ENCODE results near the gene CALML6. TPM values are rescaled to one million over a fixed set of nuclear protein-coding genes. Genes with fewer than 3 reads are reported as not detected.
A peak's percentile ranks its signal among the peaks of the same experiment; 100 is the strongest.

Gene CALML6
- total RNA-seq, 4 donors from 2014 or later = 0.57 TPM; not detected in 3

DNA sequence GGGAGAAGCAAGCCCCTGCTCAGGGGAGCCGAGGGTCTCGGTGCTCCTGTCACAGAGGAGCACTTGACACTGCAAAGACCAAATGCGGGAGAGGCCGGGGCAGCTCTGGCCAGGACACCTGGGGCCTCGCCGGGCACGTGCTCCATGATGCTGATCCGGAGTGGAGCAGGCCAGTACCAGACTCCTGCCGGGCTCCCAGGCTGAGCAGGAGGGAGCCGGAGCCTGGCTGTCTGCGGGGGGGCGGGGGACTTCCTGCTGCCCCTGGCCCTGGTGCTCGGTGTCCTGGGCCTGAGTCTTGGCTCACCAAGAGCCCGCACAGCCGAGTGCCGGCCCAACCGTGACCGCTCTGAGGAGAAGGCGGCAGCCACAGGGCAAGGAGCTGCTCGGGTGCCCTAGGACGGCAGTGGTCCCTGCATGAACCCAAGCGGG is 42.5 kb downstream of the CALML6 start:
- H3K36me3 ChIP-seq = no peaks in the 10 kb centered on the region
- intact Hi-C loops (cut with DNase I) = no loop called here
- no peak for DNase-seq
- no peak for TF ChIP-seq POLR2A (IDR thresholded peaks at IDR 0.05)
- TF ChIP-seq, protein P1, sequence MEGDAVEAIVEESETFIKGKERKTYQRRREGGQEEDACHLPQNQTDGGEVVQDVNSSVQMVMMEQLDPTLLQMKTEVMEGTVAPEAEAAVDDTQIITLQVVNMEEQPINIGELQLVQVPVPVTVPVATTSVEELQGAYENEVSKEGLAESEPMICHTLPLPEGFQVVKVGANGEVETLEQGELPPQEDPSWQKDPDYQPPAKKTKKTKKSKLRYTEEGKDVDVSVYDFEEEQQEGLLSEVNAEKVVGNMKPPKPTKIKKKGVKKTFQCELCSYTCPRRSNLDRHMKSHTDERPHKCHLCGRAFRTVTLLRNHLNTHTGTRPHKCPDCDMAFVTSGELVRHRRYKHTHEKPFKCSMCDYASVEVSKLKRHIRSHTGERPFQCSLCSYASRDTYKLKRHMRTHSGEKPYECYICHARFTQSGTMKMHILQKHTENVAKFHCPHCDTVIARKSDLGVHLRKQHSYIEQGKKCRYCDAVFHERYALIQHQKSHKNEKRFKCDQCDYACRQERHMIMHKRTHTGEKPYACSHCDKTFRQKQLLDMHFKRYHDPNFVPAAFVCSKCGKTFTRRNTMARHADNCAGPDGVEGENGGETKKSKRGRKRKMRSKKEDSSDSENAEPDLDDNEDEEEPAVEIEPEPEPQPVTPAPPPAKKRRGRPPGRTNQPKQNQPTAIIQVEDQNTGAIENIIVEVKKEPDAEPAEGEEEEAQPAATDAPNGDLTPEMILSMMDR (IDR thresholded peaks at IDR 0.05) = no peak
- H3K27me3 ChIP-seq = peaks cover 0 to 64% (median 0%) of the 10 kb centered on the region in 4 donors
- H3K4me1 ChIP-seq = peaks cover 0 to 13% (median 8%) of the 10 kb centered on the region in 3 donors
- WGBS, 2 donors = 87 to 100% methylated on average over 1 to 3 of the region's 22 CpGs
- no peak overlapping the region for H3K4me3 ChIP-seq
- no peak overlapping the region for H3K27ac ChIP-seq
- no peaks in the 10 kb centered on the region for H3K9me3 ChIP-seq

DNA sequence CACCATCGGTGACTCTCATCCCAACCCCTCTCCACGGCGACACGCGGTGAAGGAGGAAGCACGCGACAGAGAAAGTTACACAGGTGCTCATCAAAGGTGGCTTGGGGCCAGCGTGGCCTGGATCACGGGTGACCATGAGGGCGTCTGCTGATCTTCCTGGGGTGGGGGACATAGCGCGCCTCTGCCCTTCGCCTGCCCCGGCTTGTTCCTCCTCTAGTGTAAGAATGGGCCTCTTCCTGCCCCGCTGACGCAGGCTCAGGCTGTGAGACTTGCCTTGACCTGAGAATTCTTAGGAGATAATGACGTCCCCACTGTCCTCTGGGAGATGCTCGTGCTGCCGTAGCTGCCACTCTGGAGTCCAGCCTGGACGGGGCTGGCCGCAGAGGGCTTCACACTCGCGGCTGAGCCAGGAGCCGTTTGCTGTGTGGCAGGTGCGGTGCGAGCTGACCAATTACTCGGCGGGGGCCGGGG is 43.0 kb downstream of the CALML6 start:
- H3K4me3 ChIP-seq = no peak overlapping the region
- WGBS, 2 donors = 65 to 70% methylated on average over 13 to 20 of the region's 29 CpGs
- H3K36me3 ChIP-seq = no peaks in the 10 kb centered on the region
- intact Hi-C loops (cut with DNase I) = no loop called here
- TF ChIP-seq, protein P1 (IDR thresholded peaks at IDR 0.05) = no peak
- TF ChIP-seq POLR2A (IDR thresholded peaks at IDR 0.05) = no peak
- H3K4me1 ChIP-seq = peaks cover 0 to 13% (median 8%) of the 10 kb centered on the region in 3 donors
- peaks cover 0 to 60% (median 0%) of the 10 kb centered on the region in 4 donors for H3K27me3 ChIP-seq
- H3K27ac ChIP-seq = no peak overlapping the region
- DNase-seq = no peak
- no peaks in the 10 kb centered on the region for H3K9me3 ChIP-seq

DNA sequence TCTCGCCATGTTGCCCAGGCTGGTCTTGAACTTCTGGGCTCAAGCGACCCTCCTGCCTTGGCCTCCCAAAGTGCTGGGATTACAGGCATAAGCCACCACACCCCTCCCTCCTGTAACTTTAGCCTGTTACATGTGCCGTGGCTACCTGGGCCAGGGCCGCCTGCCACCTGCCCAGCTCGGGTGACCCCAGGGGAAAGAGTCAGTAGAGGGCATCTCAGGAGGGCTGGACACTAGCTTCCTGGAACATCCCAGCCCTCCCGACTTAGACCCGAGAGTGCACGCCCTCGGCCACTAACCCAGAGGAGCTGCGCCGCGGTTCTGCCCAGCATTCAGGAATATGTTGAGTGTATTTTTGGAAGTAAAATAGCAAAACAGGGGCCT is 44.4 kb downstream of the CALML6 start:
- Histone ChIP-seq H3K4me1 (peaks cover 0 to 13% (median 8%) of the 10 kb centered on the region in 3 donors), H3K4me3 (no peak overlapping the region), H3K9me3 (no peaks in the 10 kb centered on the region), H3K27ac (no peak overlapping the region), H3K27me3 (peaks cover 0 to 64% (median 0%) of the 10 kb centered on the region in 4 donors), H3K36me3 (no peaks in the 10 kb centered on the region)
- intact Hi-C loops (cut with DNase I) = no loop called here
- DNase-seq = no peak
- TF ChIP-seq, protein P1 (IDR thresholded peaks at IDR 0.05) = no peak
- TF ChIP-seq POLR2A (IDR thresholded peaks at IDR 0.05) = no peak
- WGBS, 2 donors = 69 to 89% methylated on average over 3 to 7 of the region's 12 CpGs

DNA sequence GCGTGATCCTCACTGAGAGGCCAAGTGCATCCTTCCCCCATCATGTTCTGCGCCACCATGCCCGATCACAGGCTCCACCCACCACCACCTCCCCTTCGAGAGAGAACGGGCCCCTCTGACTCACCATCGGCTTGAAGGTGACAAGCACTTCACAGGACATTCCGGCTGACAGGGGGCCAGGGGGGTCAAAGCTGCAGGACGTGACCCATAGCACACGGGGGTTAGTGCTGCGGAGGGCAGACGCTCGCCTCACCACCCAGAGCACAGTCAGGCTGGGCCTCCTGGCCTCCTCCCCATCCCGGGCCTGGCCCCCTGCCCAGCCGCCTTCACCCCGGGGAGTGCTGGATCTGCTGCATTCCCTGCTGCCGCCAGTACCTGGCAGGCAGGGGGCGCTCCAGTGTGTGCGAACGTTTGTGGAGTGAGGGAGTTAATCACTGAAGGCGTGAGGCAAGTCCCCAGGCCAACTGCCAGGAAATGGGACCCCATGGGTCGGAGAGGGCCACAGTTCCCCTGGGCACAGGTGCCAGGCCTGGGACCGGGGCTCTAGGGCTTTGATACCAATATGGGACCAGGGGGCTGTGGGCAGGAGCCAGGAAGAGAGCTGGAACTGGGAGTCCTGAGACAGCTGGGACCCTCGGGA is 44.9 kb downstream of the CALML6 start:
- Histone ChIP-seq H3K27me3 (peaks cover 0 to 69% (median 0%) of the 10 kb centered on the region in 4 donors), H3K27ac (no peak overlapping the region), H3K4me1 (peaks cover 0 to 13% (median 8%) of the 10 kb centered on the region in 3 donors), H3K4me3 (peak overlapping the region in 1 of 4 donors; percentile 31), H3K36me3 (no peaks in the 10 kb centered on the region), H3K9me3 (no peaks in the 10 kb centered on the region)
- intact Hi-C loops (cut with DNase I) = loop anchor here (5.0 kb wide), 1 partner anchor 87 kb away; no protein-coding TSS in a partner anchor
- 14 to 18% methylated on average over 2 to 13 of the region's 23 CpGs for WGBS, 2 donors
- DNase-seq = no peak
- TF ChIP-seq POLR2A (IDR thresholded peaks at IDR 0.05) = no peak
- TF ChIP-seq, protein P1 (IDR thresholded peaks at IDR 0.05) = peak; percentile 40 to 93 (median 81)

DNA sequence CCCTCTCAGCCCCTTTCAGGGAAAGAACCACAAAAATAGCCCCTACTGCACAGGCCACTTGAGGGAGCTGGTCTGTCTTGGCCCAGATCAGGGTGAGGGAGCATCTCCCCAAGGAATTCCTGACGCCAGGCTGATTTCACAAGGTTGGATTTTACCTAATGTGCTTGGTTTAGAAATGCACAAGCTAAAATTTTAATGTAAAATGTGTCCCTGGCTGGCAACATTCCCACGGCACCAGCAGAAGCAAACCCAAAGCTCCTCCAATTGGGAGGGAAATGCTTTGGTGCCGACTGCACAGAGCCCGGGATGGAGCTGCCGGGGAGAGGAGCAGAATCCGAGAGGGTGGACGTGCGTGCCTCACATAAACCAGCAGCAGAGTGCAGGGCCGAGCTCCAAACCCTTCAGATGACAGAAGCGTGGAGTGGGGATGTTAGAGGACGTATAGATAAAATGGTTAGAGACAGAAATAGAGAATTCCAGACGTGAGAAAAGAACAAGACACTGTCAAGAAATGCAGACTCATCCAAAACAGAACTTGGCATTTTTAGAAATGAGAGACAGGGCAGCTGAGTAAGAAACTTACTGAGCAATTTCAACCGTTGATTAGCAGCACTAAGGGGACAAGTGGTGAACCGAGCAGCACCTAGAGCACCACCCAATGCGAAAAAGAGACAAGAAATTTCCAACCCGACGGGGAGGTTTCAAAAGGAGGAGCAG is 45.6 kb downstream of the CALML6 start:
- WGBS, 2 donors = 62 to 71% methylated on average over 15 to 16 of the region's 17 CpGs
- Histone ChIP-seq H3K4me1 (peaks cover 0 to 13% (median 8%) of the 10 kb centered on the region in 3 donors), H3K27me3 (peaks cover 0 to 76% (median 0%) of the 10 kb centered on the region in 4 donors), H3K4me3 (no peak overlapping the region), H3K9me3 (no peaks in the 10 kb centered on the region), H3K27ac (no peak overlapping the region), H3K36me3 (no peaks in the 10 kb centered on the region)
- TF ChIP-seq, protein P1 (IDR thresholded peaks at IDR 0.05) = no peak
- TF ChIP-seq POLR2A (IDR thresholded peaks at IDR 0.05) = no peak
- intact Hi-C loops (cut with DNase I) = loop anchor here (5.0 kb wide), 1 partner anchor 87 kb away; no protein-coding TSS in a partner anchor
- no peak for DNase-seq
